Measurements from ENCODE around the gene HIRA.

- TF ChIP-seq EP300 (IDR thresholded peaks at IDR 0.05) (no peak), POLR2A (IDR thresholded peaks at IDR 0.05) (no peak), CTCF (IDR thresholded peaks at IDR 0.05) (no peak), POLR2AphosphoS5 (IDR thresholded peaks at IDR 0.05) (no peak)
Observed at GRCh38 chr22:19412923-19413322, 18.6 kb downstream of the HIRA start.

Data from stomach (tissue), 4 donors.